MCF 10A (cell line): ENCODE measurements around the gene MAP3K2. TPM values are rescaled to one million over a fixed set of nuclear protein-coding genes. Genes with fewer than 3 reads are reported as not detected.

Experiments
- BruUV-seq: library from RNA; stranded (reverse); fragments of 400-500 nt; replicated peaks from 2 replicates; lab custom pipeline; 2021; lab: Mats Ljungman, UMichigan
- CTCF ChIA-PET: fragments of 300-600 bp; sonication (Branson Sonifier 250); formaldehyde crosslinking; extraction: SDS; loops from one replicate; lab custom pipeline; 2021; ENCODE audit warnings: antibody characterized with exemption, inconsistent platforms; lab: Yijun Ruan, JAX
- POLR2A ChIA-PET: fragments of 300-600, 350-650 bp; sonication (Branson Sonifier 250); formaldehyde crosslinking; extraction: SDS; loops from one replicate; lab custom pipeline; 2020; ENCODE audit warnings: antibody characterized with exemption, inconsistent platforms; lab: Yijun Ruan, JAX
- DNase-seq: peaks from one replicate; pipeline ENCODE4 v3.0.0-alpha.2; 2018; ENCODE audit not compliant: unreplicated experiment
- H3K27ac Mint-ChIP-seq: one replicate; pipeline ENCODE4 v1.8.0; 2022; ENCODE audit warnings: mild to moderate bottlenecking, low read depth, mixed read lengths; ENCODE audit not compliant: unreplicated experiment
- H3K27me3 Mint-ChIP-seq: one replicate; pipeline ENCODE4 v1.8.0; 2022; ENCODE audit warnings: mixed read lengths; ENCODE audit not compliant: insufficient read depth, unreplicated experiment
- H3K36me3 Mint-ChIP-seq: one replicate; pipeline ENCODE4 v1.8.0; 2022; ENCODE audit warnings: mild to moderate bottlenecking, moderate library complexity, mixed read lengths; ENCODE audit not compliant: insufficient read depth, unreplicated experiment
- H3K4me1 Mint-ChIP-seq: one replicate; pipeline ENCODE4 v1.8.0; 2022; ENCODE audit warnings: mixed read lengths; ENCODE audit not compliant: insufficient read depth, unreplicated experiment
- H3K4me3 Mint-ChIP-seq: one replicate; pipeline ENCODE4 v1.8.0; 2022; ENCODE audit warnings: mild to moderate bottlenecking, moderate library complexity, mixed read lengths; ENCODE audit not compliant: unreplicated experiment
- H3K9me3 Mint-ChIP-seq: one replicate; pipeline ENCODE4 v1.8.0; 2022; ENCODE audit warnings: mixed read lengths; ENCODE audit not compliant: unreplicated experiment
- CTCF ChIP-seq: fragments of 200-600 bp; IDR thresholded peaks from one replicate; pipeline ENCODE4 v1.8.0; 2022; ENCODE audit warnings: antibody characterized with exemption, mild to moderate bottlenecking; ENCODE audit not compliant: unreplicated experiment
- intact Hi-C: fragments of 100-400 bp; cut with micrococcal nuclease; formaldehyde crosslinking; loops from 2 replicates; pipeline ENCODE4 v1.14.1; 2022
- total RNA-seq: library from RNA; stranded (reverse); gene quantifications from 2 replicates; pipeline ENCODE4 v1.2.3, GENCODE V29; 2022

Gene MAP3K2
- total RNA-seq, 1 experiment from 2014 or later, result 62.9 TPM

GRCh38 chr2:127365211-127365643 lies 22.5 kb downstream of the MAP3K2 start:
- POLR2A ChIA-PET, result interaction anchor here (0.9 to 2.0 kb wide), 6 partner anchors 9 to 22 kb away, joined by 3 to 6 read pairs (median 4); no protein-coding TSS in a partner anchor
- Mint-ChIP-seq H3K27ac (no peak overlapping the region), H3K36me3 (no peaks in the 10 kb centered on the region), H3K9me3 (no peaks in the 10 kb centered on the region), H3K4me3 (no peak overlapping the region), H3K4me1 (peaks cover 13% of the 10 kb centered on the region), H3K27me3 (no peaks in the 10 kb centered on the region)
- CTCF ChIA-PET, result interaction anchor here (0.6 to 2.5 kb wide), 9 partner anchors 9 to 114 kb away, joined by 3 to 6 read pairs (median 3); no protein-coding TSS in a partner anchor
- no peak for DNase-seq
- intact Hi-C loops, result no loop called here
- TF ChIP-seq CTCF, result no peak
- BruUV-seq, result no TSS peak

DNA sequence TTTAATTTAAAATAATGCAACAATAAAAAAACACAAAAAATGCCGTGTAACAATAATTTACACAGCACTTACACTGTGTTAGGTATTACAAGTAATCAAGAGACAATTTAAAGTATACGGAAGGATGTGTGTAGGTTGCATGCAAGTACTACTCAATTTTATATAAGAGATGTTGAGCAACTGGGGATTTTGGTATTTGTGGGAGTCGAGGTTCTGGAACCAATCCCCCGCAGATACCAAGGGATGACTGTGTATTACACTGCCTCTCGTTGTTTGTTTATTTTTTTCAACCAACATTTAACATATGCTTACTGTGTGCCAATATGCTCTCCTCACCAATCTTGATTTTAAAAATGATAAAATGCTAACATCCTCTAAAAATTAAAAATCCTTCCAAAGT lies 24.8 kb downstream of the MAP3K2 start:
- TF ChIP-seq CTCF, result no peak
- Mint-ChIP-seq H3K4me3 (no peak overlapping the region), H3K9me3 (no peaks in the 10 kb centered on the region), H3K27me3 (no peaks in the 10 kb centered on the region), H3K36me3 (no peaks in the 10 kb centered on the region), H3K4me1 (peaks cover 18% of the 10 kb centered on the region), H3K27ac (no peak overlapping the region)
- no TSS peak for BruUV-seq
- peak; percentile 45 for DNase-seq
- intact Hi-C loops, result no loop called here
- ChIA-PET POLR2A (interaction anchor here (0.6 kb wide), 1 partner anchor 139 kb away, joined by 3 read pairs; no protein-coding TSS in a partner anchor), CTCF (interaction anchor here (0.6 to 1.4 kb wide), 4 partner anchors 7 to 117 kb away, joined by 3 to 5 read pairs (median 3); no protein-coding TSS in a partner anchor)

DNA sequence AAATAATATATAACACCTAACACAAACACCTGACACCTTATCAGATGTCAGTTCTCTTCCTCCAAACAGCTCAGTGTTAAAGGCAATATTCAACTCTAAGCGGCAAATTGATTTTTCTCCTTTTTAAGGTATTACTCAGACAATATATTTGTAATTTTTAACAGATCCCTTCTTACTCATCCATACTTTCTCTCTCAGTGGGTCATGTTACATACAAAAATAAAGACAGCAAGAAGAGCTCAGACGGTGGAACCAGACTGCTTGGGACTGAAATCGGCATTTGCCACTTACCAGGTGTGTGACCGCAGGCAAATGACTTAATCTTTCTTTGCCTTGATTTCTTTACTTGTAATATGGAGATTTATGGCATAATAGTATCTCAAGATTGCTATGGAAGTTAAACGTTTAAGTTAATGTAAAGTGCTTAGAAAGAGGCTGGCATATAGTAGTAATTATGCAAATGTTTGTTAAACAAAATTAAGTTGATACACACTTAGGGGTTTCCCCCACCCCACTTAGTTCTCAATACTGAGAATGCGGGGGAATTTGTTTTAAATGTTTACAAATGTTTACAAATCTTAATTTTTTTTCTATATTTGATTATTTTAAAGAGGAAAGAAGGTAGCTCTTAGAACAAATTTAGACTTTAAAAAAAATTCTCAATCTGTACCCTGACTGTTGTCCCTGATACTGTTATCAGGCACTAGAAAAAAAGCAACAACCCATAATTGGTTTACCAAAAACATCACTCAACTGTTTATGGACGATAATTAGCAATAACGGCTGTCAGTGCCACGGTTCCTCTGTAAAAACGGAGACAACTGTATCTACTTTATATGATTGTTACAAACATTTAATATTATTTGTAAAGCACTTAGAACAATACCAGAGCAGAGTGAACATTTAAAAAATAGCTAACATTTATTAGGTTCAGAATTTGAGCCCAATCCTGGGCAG lies 25.6 kb downstream of the MAP3K2 start:
- intact Hi-C loops, result no loop called here
- H3K27me3 Mint-ChIP-seq, result no peaks in the 10 kb centered on the region
- CTCF ChIA-PET, result interaction anchor here (0.6 to 1.4 kb wide), 4 partner anchors 8 to 118 kb away, joined by 3 to 5 read pairs (median 3); no protein-coding TSS in a partner anchor
- no peaks in the 10 kb centered on the region for H3K9me3 Mint-ChIP-seq
- no peak overlapping the region for H3K4me3 Mint-ChIP-seq
- TF ChIP-seq CTCF, result no peak
- BruUV-seq, result no TSS peak
- H3K36me3 Mint-ChIP-seq, result no peaks in the 10 kb centered on the region
- H3K27ac Mint-ChIP-seq, result no peak overlapping the region
- peaks cover 18% of the 10 kb centered on the region for H3K4me1 Mint-ChIP-seq
- no peak for DNase-seq
- POLR2A ChIA-PET, result interaction anchor here (0.6 kb wide), 1 partner anchor 139 kb away, joined by 3 read pairs; no protein-coding TSS in a partner anchor

DNA sequence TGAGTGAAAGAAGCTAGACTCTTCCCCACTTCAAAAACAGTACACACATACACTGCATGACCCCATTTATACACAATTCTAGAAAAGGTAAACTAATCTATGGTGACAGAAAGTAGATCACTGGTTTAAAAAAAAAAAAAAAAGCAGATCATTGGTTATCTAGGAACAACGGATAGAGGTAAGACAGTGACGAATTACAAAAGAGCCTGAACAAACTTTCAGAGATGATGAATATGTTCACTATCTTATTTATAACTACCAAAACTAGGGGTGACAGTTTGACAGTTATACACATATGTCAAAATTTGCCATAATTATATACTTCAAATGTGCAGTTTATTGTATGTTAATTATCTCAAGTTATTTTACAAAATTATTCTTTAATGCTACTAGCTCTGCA lies 27.5 kb downstream of the MAP3K2 start:
- H3K4me3 Mint-ChIP-seq, result no peak overlapping the region
- CTCF ChIA-PET, result interaction anchor here (1.0 kb wide), 1 partner anchor 119 kb away, joined by 4 read pairs; no protein-coding TSS in a partner anchor
- POLR2A ChIA-PET, result interaction anchor here (1.1 kb wide), 1 partner anchor 26 kb away, joined by 3 read pairs; no protein-coding TSS in a partner anchor
- no TSS peak for BruUV-seq
- peaks cover 18% of the 10 kb centered on the region for H3K4me1 Mint-ChIP-seq
- DNase-seq, result no peak
- no peaks in the 10 kb centered on the region for H3K36me3 Mint-ChIP-seq
- intact Hi-C loops, result no loop called here
- TF ChIP-seq CTCF, result no peak
- no peaks in the 10 kb centered on the region for H3K27me3 Mint-ChIP-seq
- H3K27ac Mint-ChIP-seq, result no peak overlapping the region
- H3K9me3 Mint-ChIP-seq, result no peaks in the 10 kb centered on the region
